CD4-positive, alpha-beta T cell treated with Interleukin-6 for 4 hours (primary cell): ENCODE measurements around the gene NPTX2.

Source experiments
- DNase-seq: peaks from one replicate; pipeline ENCODE4 v3.0.0-alpha.2; 2020; ENCODE audit warnings: mixed read lengths

NPTX2 gene

DNA sequence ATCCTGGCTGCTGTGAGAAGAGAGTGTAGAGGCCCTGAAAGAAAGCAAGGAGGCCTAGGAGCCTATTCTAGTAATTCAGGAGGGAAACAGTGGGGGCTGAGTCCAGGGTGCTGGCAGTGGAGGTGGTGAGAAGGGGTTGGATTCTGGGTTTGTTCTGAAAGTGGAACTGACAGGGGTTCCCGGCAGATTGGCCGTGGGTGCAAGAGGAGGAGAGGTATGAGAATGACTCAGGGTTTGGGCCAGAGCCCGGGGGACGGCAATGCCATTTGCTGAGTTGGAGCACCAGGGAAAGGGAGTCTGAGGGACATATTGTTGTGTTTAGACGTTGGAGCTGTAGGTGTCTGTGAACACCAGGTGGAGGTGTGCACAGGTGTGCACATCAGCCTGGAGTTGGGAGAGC is 38.5 kb downstream of the NPTX2 start:
- DNase-seq, result no peak

GRCh38 chr7:98656899-98657298 is 39.8 kb downstream of the NPTX2 start:
- DNase-seq, result no peak

- DNase-seq, result no peak
Measured at GRCh38 chr7:98657736-98658135, 40.7 kb downstream of the NPTX2 start.

GRCh38 chr7:98659756-98660155 is 42.7 kb downstream of the NPTX2 start:
- no peak for DNase-seq

GRCh38 chr7:98661607-98662006 is 44.5 kb downstream of the NPTX2 start:
- DNase-seq, result no peak

GRCh38 chr7:98662289-98662688 is 45.2 kb downstream of the NPTX2 start:
- no peak for DNase-seq

DNA sequence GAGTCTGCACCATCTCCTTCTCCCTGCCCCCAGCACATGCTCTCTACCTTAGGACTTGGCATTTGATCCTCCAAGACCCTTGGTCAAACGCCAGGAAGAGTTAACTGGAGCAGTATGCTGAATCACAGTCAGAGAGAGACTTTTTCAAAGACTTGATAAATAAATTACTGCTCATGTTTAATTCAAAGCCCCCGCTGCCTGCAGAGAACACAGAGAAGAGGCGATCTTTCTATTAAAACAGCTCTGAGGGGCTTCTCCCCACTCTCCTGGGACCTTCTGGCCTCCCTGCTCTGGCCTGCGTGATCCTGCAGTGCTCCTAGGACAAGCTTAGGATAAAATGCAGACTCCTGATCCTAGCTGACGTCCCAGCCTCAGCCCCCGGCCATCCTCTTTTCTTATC is 47.8 kb downstream of the NPTX2 start:
- no peak for DNase-seq

DNA sequence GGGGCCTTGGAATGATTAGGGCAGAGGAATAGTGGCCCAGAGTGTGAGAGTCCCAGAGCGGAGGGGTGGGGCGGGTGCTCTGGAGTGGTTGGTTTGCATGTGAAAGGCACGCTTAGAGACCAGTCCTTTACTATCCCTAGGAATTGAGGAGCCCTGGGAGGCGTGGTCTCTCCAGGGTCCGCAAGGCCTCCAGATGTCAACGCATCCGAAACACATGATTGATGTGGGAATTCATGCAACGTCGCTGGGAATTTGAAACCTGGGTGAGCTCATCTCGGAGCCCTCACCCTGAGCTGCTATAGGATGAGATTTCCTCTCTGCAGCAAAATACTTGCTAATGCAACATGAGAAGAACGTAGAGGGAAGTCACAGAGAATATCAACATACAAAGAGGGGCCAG is 51.2 kb downstream of the NPTX2 start:
- no peak for DNase-seq

DNA sequence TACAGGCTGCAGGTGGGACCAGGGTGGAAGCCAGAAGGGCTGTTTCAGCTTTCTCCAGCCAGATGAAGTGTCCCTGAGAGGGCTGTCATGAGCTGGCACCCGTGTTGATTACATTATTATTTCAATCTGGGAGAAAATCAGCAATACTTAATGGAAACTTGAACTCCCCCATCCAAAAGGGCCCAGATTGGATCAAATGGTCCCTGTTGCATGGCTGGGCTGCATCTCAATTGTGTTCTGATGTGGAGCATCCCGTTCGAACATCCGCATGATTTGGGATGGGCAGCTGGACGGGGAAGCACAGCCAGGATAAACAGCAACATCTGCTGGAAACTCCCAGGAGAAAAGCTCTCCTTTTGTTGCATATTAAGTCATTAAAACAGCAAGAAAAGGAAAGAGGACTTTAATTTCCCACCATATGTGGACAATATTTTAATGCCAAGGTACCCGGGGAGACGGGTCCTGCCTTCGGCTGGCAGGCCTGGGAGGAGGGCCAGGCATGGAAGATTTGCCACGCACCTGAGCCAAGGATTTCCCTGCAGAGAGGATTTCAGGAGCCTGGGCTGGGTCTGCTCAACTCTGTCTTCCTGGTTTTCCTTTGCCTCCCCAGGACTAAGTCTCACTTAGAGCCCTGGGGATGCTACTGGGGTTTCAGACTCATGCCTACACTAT is 52.4 kb downstream of the NPTX2 start:
- no peak for DNase-seq

GRCh38 chr7:98670186-98670585 is 53.1 kb downstream of the NPTX2 start:
- no peak for DNase-seq

DNA sequence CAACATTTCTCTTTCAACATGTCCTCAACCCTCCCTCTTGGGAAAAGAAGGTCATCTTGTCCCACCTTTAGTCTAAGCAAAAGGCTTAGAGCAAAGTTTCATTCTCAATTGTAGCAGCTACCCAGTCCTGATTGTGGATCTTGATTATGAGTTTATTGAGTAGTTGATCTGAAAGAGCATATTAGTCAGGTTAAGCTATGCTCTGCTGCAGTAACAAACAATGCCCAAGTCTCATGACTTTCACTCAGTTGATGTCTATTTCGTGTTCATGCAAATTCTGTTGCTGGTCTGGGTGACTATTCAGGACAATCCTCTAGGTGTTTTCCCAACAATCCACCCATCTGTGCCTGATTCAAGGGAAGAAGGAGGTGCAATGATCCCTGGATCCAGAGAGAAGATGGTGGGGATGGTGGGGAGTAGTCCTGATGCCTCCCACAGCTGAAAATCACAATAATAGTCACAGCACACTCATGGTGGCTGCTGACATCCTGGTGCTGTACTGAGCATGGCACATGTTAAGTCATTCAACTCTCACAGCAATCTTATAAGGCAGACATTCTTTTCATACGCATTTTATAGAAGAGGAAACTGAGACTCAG is 54.7 kb downstream of the NPTX2 start:
- no peak for DNase-seq

DNA sequence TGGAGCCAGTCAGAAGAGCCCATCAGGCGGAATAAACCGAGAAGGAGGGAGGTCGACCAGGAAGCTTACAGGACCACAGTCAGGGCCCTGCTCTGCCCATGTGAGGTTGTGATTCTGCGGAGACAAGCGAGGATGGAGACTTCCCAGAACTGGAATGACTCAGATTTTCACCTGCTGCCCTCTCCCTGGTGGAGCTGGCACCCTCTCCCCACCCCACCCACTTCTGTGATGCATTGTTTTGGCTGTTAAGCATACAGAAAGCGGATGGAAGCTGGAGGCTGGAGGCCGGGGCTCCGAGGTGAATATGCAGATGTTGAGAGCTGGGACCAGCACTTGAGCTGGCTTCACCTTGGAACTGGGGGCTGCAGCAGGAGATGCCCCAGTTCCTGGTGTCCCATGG is 57.4 kb downstream of the NPTX2 start:
- no peak for DNase-seq

- DNase-seq, result no peak
Measured at GRCh38 chr7:98674881-98675280, 57.8 kb downstream of the NPTX2 start.

GRCh38 chr7:98678215-98678614 is 61.1 kb downstream of the NPTX2 start:
- DNase-seq, result no peak
